H1 (cell line): ENCODE results near the gene NAT8L. TPM values are rescaled to one million over a fixed set of nuclear protein-coding genes. Genes with fewer than 3 reads are reported as not detected.

Experiments
- CTCF ChIA-PET: fragments of 300-600 bp; sonication (Branson Sonifier 250); formaldehyde crosslinking; loops from one replicate; lab custom pipeline; 2021; ENCODE audit not compliant: partially characterized antibody; lab: Charles Lee
- POLR2A ChIA-PET: fragments of 300-600 bp; sonication (Branson Sonifier 250); formaldehyde crosslinking; loops from one replicate; lab custom pipeline; 2021; ENCODE audit warnings: inconsistent platforms; ENCODE audit not compliant: partially characterized antibody; lab: Charles Lee
- DNase-seq, 2 experiments: peaks; one replicate each; pipeline versions ENCODE4 v3.0.0 to v3.0.0-alpha.2; 2010 to 2022; ENCODE audit warnings: low spot score in 2 of 2, low read depth in 1 of 2, mixed read lengths in 1 of 2
- FAIRE-seq: peaks from 2 replicates; lab custom pipeline; 2011; peaks lifted over from hg19 to GRCh38; lab: Jason Lieb, UNC
- H2AFZ ChIP-seq: 2 replicates; pipeline ENCODE4 v1.8.1; 2012; ENCODE audit warnings: low read length, inconsistent platforms
- H2AK5ac ChIP-seq: 2 replicates; pipeline ENCODE4 v1.6.1; 2013; ENCODE audit warnings: low read depth, low read length
- H2BK120ac ChIP-seq: replicated peaks from 2 replicates; pipeline ENCODE3; 2013; ENCODE audit warnings: low read depth, low read length, inconsistent platforms
- H2BK12ac ChIP-seq: 2 replicates; pipeline ENCODE4 v1.6.1; 2013; ENCODE audit warnings: low read depth, low read length
- H2BK15ac ChIP-seq: 2 replicates; pipeline ENCODE4 v1.6.1; 2013; ENCODE audit warnings: low read length
- H2BK20ac ChIP-seq: 2 replicates; pipeline ENCODE4 v1.6.1; 2013; ENCODE audit warnings: low read length
- H2BK5ac ChIP-seq: 2 replicates; pipeline ENCODE4 v1.6.1; 2013; ENCODE audit warnings: low read depth, low read length
- H3K14ac ChIP-seq: 2 replicates; pipeline ENCODE4 v1.6.1; 2013; ENCODE audit warnings: inconsistent platforms; ENCODE audit not compliant: insufficient read length
- H3K18ac ChIP-seq: 2 replicates; pipeline ENCODE4 v1.6.1; 2013; ENCODE audit warnings: low read length; ENCODE audit errors: extremely low read depth
- H3K23ac ChIP-seq: 2 replicates; pipeline ENCODE4 v1.6.1; 2013; ENCODE audit warnings: inconsistent platforms; ENCODE audit not compliant: insufficient read length
- H3K23me2 ChIP-seq: 2 replicates; pipeline ENCODE4 v1.6.1; 2013; ENCODE audit warnings: low read depth, low read length
- H3K27ac ChIP-seq: 2 replicates; pipeline ENCODE4 v1.6.1; 2011; ENCODE audit warnings: low read depth, low read length, inconsistent platforms
- H3K27me3 ChIP-seq, 4 experiments: replicated peaks in 1 of 4; 1 replicate in 1 of 4; 2 replicates in 3 of 4; pipeline versions ENCODE4 v1.6.1 to v1.8.1; 2011 to 2013; ENCODE audit warnings: low read length in 3 of 4, mild to moderate bottlenecking in 3 of 4, inconsistent platforms in 2 of 4, mixed read lengths in 2 of 4, moderate library complexity in 1 of 4; ENCODE audit not compliant: control insufficient read depth in 3 of 4, insufficient read depth in 3 of 4; ENCODE audit errors: extremely low read depth in 1 of 4
- H3K36me3 ChIP-seq, 4 experiments: 2 replicates each; pipeline versions ENCODE4 v1.6.1 to v1.8.1; 2011 to 2013; ENCODE audit warnings: mild to moderate bottlenecking in 4 of 4, low read length in 3 of 4, moderate library complexity in 2 of 4, control low read depth in 1 of 4, inconsistent platforms in 1 of 4; ENCODE audit not compliant: insufficient read depth in 4 of 4, control insufficient read depth in 2 of 4
- H3K4ac ChIP-seq: replicated peaks from 2 replicates; pipeline ENCODE3; 2013; ENCODE audit warnings: low read length, low read depth, mixed read lengths, inconsistent platforms; ENCODE audit not compliant: insufficient read length
- H3K4me1 ChIP-seq, 4 experiments: replicated peaks in 1 of 4; 1 replicate in 1 of 4; 2 replicates in 3 of 4; pipeline versions ENCODE4 v1.6.1 to v1.8.1; 2011 to 2013; ENCODE audit warnings: low read length in 3 of 4, inconsistent platforms in 2 of 4, mixed read lengths in 1 of 4; ENCODE audit not compliant: insufficient read depth in 4 of 4, control insufficient read depth in 3 of 4
- H3K4me2 ChIP-seq, 2 experiments: 2 replicates each; pipeline versions ENCODE4 v1.6.1 to v1.8.1; 2011 to 2013; ENCODE audit warnings: low read depth in 2 of 2, low read length in 2 of 2, control low read depth in 1 of 2, inconsistent platforms in 1 of 2, mild to moderate bottlenecking in 1 of 2; ENCODE audit not compliant: insufficient read depth in 1 of 2
- H3K4me3 ChIP-seq, 4 experiments: fragments of 200-600, 300-600 bp in 1 of 4; sonication (generic), shearing (Covaris generic), sonication (Bioruptor Twin) in 1 of 4; 2 replicates each; pipeline versions ENCODE4 v1.5.1 to v1.8.1; 2011 to 2016; ENCODE audit warnings: low read length in 4 of 4, low read depth in 3 of 4, control low read depth in 2 of 4, inconsistent platforms in 2 of 4, mild to moderate bottlenecking in 2 of 4, mixed read lengths in 1 of 4, moderate library complexity in 1 of 4; ENCODE audit not compliant: insufficient read depth in 2 of 4; ENCODE audit errors: extremely low read depth in 1 of 4
- H3K56ac ChIP-seq: replicated peaks from 2 replicates; pipeline ENCODE3; 2013; ENCODE audit warnings: low read depth, mild to moderate bottlenecking, mixed read lengths, low read length, inconsistent platforms; ENCODE audit not compliant: insufficient read length
- H3K79me1 ChIP-seq: 2 replicates; pipeline ENCODE4 v1.6.1; 2013; ENCODE audit warnings: low read depth, low read length, control low read depth
- H3K79me2 ChIP-seq, 2 experiments: 2 replicates each; pipeline versions ENCODE4 v1.6.1 to v1.8.1; 2012 to 2013; ENCODE audit warnings: low read length in 2 of 2, mild to moderate bottlenecking in 2 of 2, inconsistent platforms in 1 of 2; ENCODE audit not compliant: insufficient read depth in 2 of 2, control insufficient read depth in 1 of 2
- H3K9ac ChIP-seq, 4 experiments: replicated peaks in 1 of 4; 1 replicate in 1 of 4; 2 replicates in 3 of 4; pipeline versions ENCODE4 v1.6.1 to v1.8.1; 2011 to 2013; ENCODE audit warnings: low read depth in 3 of 4, low read length in 3 of 4, control low read depth in 2 of 4, mild to moderate bottlenecking in 2 of 4, moderate library complexity in 2 of 4, inconsistent platforms in 1 of 4; ENCODE audit errors: extremely low read depth in 1 of 4
- H3K9me3 ChIP-seq, 2 experiments: 2 replicates each; pipeline versions ENCODE4 v1.6.1 to v1.8.1; 2012 to 2013; ENCODE audit warnings: mild to moderate bottlenecking in 2 of 2, moderate library complexity in 2 of 2, control low read depth in 1 of 2, inconsistent platforms in 1 of 2, low read depth in 1 of 2, low read length in 1 of 2, mixed read lengths in 1 of 2; ENCODE audit not compliant: insufficient read depth in 2 of 2
- H4K20me1 ChIP-seq, 2 experiments: replicated peaks in 1 of 2; 2 replicates each; pipeline versions ENCODE3 to v1.8.1; 2011 to 2013; ENCODE audit warnings: inconsistent platforms in 2 of 2, low read length in 2 of 2, mild to moderate bottlenecking in 1 of 2; ENCODE audit not compliant: insufficient read depth in 2 of 2, control insufficient read depth in 1 of 2
- H4K5ac ChIP-seq: 2 replicates; pipeline ENCODE4 v1.6.1; 2013; ENCODE audit warnings: low read length, low read depth, mixed read lengths, inconsistent platforms; ENCODE audit not compliant: insufficient read length
- H4K8ac ChIP-seq: 2 replicates; pipeline ENCODE4 v1.8.0; 2013; ENCODE audit warnings: mild to moderate bottlenecking, moderate library complexity, low read length, inconsistent platforms; ENCODE audit not compliant: insufficient read depth; ENCODE audit errors: extremely low read depth
- H4K91ac ChIP-seq: replicated peaks from 2 replicates; pipeline ENCODE3; 2013; ENCODE audit warnings: low read length, mixed read lengths, inconsistent platforms; ENCODE audit not compliant: insufficient read length
- BCL11A ChIP-seq, 2 experiments: IDR thresholded peaks; one replicate each; pipeline ENCODE4 v1.6.1; 2011; ENCODE audit warnings: low read depth in 2 of 2, low read length in 2 of 2, mild to moderate bottlenecking in 2 of 2
- CBX8 ChIP-seq: fragments of 300-800, 300-1000 bp; sonication (generic); IDR thresholded peaks from 2 replicates; pipeline ENCODE4 v1.7.1; 2016; ENCODE audit warnings: low read depth, low read length, borderline replicate concordance
- CHD1 ChIP-seq: IDR thresholded peaks from 2 replicates; pipeline ENCODE4 v1.6.1; 2012; ENCODE audit warnings: low read depth, low read length, improper control_type of control experiment
- EGR1 ChIP-seq: IDR thresholded peaks from 2 replicates; pipeline ENCODE4 v1.6.1; 2011; ENCODE audit warnings: low read depth, low read length, borderline replicate concordance
- GABPA ChIP-seq: IDR thresholded peaks from 2 replicates; pipeline ENCODE4 v1.6.1; 2011; ENCODE audit warnings: mild to moderate bottlenecking, low read length, moderate library complexity, borderline replicate concordance; ENCODE audit not compliant: insufficient read depth
- HDAC6 ChIP-seq: IDR thresholded peaks from one replicate; pipeline ENCODE4 v1.7.1; 2012; ENCODE audit warnings: low read depth, mild to moderate bottlenecking, inconsistent platforms, low read length, moderate library complexity
- JUN ChIP-seq: IDR thresholded peaks from 2 replicates; pipeline ENCODE4 v1.6.1; 2011; ENCODE audit warnings: low read depth, mild to moderate bottlenecking, improper control_type of control experiment, low read length
- MAX ChIP-seq: IDR thresholded peaks from 2 replicates; pipeline ENCODE4 v1.6.1; 2012; ENCODE audit warnings: inconsistent platforms
- PHF8 ChIP-seq: fragments of 200-600 bp; sonication (generic); conservative IDR thresholded peaks from 2 replicates; pipeline ENCODE4 v1.7.1; 2012; ENCODE audit warnings: low read depth, mild to moderate bottlenecking, inconsistent platforms, low read length, moderate library complexity
- RNF2 ChIP-seq: fragments of 200-900, 300-1000 bp; sonication (generic); IDR thresholded peaks from 2 replicates; pipeline ENCODE4 v1.7.1; 2016; ENCODE audit warnings: borderline replicate concordance, low read depth, mild to moderate bottlenecking, antibody characterized with exemption, low read length; ENCODE audit not compliant: poor library complexity, severe bottlenecking; ENCODE audit errors: missing control alignments
- WGBS, 2 experiments: shearing (Covaris generic) in 1 of 2; methylation state at CpG; one replicate each; pipeline versions ENCODE4 v1.1.6 to v1.1.7; 2013 to 2015; ENCODE audit warnings: low lambda C conversion rate in 2 of 2, mixed read lengths in 2 of 2, inconsistent platforms in 1 of 2, low coverage in 1 of 2, missing lambda C conversion rate in 1 of 2; ENCODE audit not compliant: insufficient replicate concordance in 2 of 2, insufficient coverage in 1 of 2, insufficient read length in 1 of 2; ENCODE audit errors: extremely low coverage in 1 of 2, missing lambda C conversion rate in 1 of 2; 5-methylcytosine and 5-hydroxymethylcytosine counted together
- polyA plus RNA-seq, 7 experiments: library from polyadenylated mRNA; depleted of rRNA in 3 of 7; stranded (reverse) in 5 of 7; unstranded in 2 of 7; fragments of >200 nt in 5 of 7; fragments of 200-250 nt in 2 of 7; gene quantifications; 1 replicate in 5 of 7; 2 replicates in 1 of 7; 4 replicates in 1 of 7; pipeline versions ENCODE4 v1.2.1 to v1.2.3, GENCODE V29; 2011 to 2013; ENCODE audit warnings: missing spikeins in 2 of 7, mixed read lengths in 2 of 7
- total RNA-seq: library from RNA; stranded (reverse); fragmentation: NEBNext Ultra II Directional; extraction: Animal tissue kit (Norgen Biotek cat#: 25700); gene quantifications from 2 replicates; pipeline ENCODE4 v1.2.1, GENCODE V29; 2021

The NAT8L gene
- total and polyA plus RNA-seq, 2 of the 8 experiments (the other 6 are each of a cell fraction or from before 2014, with no cell fraction given): 10.8 TPM

DNA sequence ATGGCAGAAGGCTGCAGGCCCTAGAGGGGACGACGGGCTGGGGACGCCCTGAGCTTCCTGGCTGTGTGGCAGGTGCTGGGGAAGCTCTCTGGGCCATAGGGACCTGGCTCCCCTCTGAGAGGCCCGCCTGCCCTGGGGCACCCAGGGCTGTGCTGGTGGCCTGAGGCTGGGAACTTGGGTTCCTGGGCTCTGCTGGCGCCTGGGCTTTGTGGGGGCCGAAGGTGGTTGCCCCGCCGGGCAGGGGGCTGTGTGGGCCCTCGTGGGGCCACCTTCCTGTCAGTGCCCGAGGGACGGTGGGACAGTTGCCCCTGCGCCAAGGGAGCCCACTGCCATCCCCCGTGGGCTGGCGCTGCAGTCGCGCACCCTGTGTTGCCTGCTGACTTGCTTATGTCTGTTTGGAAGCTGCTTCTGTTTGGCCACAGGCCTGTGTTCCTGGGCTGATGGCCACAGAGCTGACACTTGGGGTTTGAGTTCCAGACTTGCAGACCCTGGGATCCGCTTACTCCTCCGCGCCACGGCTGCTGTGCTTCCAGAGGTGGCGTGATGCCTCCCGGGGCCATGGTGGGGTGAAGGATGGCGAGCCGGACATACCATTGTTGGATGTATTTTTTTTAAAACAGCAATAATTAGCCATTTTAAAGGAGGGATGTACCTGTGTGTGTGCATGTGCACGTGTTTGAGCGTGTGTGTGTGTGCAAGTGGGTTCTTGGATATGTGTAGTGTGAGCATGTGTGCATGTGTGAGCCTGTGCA, 8.5 kb downstream of the NAT8L start:
- Histone ChIP-seq H3K23ac (no peak overlapping the region), H4K8ac (no peak overlapping the region), H2BK12ac (no peak overlapping the region; the same call in 1 of the 2 replicates), H3K36me3 (peaks cover 0 to 4% (median 0%) of the 10 kb centered on the region in 4 experiments; a peak in 1 of 8 replicates), H2BK5ac (no peak overlapping the region), H3K23me2 (no peaks in the 10 kb centered on the region; the same call in 1 of the 2 replicates), H3K9ac (no peak overlapping the region), H3K4me1 (peaks cover 0 to 22% (median 11%) of the 10 kb centered on the region in 4 experiments; a peak in 6 of 7 replicates), H3K79me2 (0 out of 4 replicates have a peak, but pooled peaks cover 0 to 3% of the 10 kb centered on the region in 2 experiments), H3K4me2 (no peak overlapping the region), H2AK5ac (no peak overlapping the region), H2AFZ (no peak overlapping the region), H3K4ac (peak overlapping the region; percentile 55), H3K18ac (no peak overlapping the region), H4K20me1 (peaks cover 0 to 19% of the 10 kb centered on the region in 2 experiments), H2BK20ac (no peak overlapping the region), H4K5ac (no peak overlapping the region), H2BK120ac (no peak overlapping the region), H4K91ac (no peak overlapping the region), H3K27me3 (no peaks in the 10 kb centered on the region), H3K56ac (no peak overlapping the region), H3K79me1 (no peaks in the 10 kb centered on the region), H3K4me3 (no peak overlapping the region), H3K14ac (no peak overlapping the region), H3K9me3 (no peaks in the 10 kb centered on the region), H3K27ac (no peak overlapping the region), H2BK15ac (no peak overlapping the region)
- POLR2A ChIA-PET: interaction anchor here (0.9 to 2.0 kb wide), 6 partner anchors 9 to 178 kb away, joined by 3 to 4 read pairs (median 4); no protein-coding TSS in a partner anchor
- DNase-seq (no peak), FAIRE-seq (no peak)
- WGBS, 2 experiments: 88% methylated on average over 22 of the region's 26 CpGs; no CpG with 5 or more reads in 1 of the 2 experiments
- CTCF ChIA-PET: interaction anchor here (0.6 to 0.9 kb wide), 3 partner anchors 17 to 257 kb away, joined by 3 read pairs; no protein-coding TSS in a partner anchor
- TF ChIP-seq HDAC6: no peak
- no peak for TF ChIP-seq GABPA
- no peak for TF ChIP-seq PHF8
- TF ChIP-seq MAX: no peak
- TF ChIP-seq CBX8: no peak
- no peak for TF ChIP-seq EGR1
- no peak for TF ChIP-seq BCL11A (IDR thresholded peaks at IDR 0.05; ENCODE audit: low read depth in 2 of 2, low read length in 2 of 2)
- no peak for TF ChIP-seq CHD1
- no peak for TF ChIP-seq RNF2
- TF ChIP-seq JUN: no peak
